Osteoblast (primary cell): Measurements from ENCODE around the gene ACER3. TPM values are rescaled to one million over a fixed set of nuclear protein-coding genes. Genes with fewer than 3 reads are reported as not detected.

ENCODE experiments used
- DNase-seq: peaks from one replicate; pipeline ENCODE4 v3.0.0; 2011; ENCODE audit warnings: low spot score, mixed read lengths; ENCODE audit not compliant: insufficient read length; ENCODE audit errors: missing footprints
- H2AFZ ChIP-seq: 2 replicates; pipeline ENCODE4 v1.6.0; 2011; ENCODE audit warnings: mild to moderate bottlenecking, low read length
- H3K27ac ChIP-seq: 2 replicates; pipeline ENCODE4 v1.5.1; 2011; ENCODE audit warnings: mild to moderate bottlenecking, low read depth, low read length, moderate library complexity
- H3K27me3 ChIP-seq: 2 replicates; pipeline ENCODE4 v1.6.0; 2012; ENCODE audit warnings: mild to moderate bottlenecking, control low read depth, inconsistent platforms, low read length, moderate library complexity; ENCODE audit not compliant: insufficient read depth
- H3K36me3 ChIP-seq: 2 replicates; pipeline ENCODE4 v1.5.1; 2011; ENCODE audit warnings: mild to moderate bottlenecking, low read length, control low read depth, moderate library complexity; ENCODE audit not compliant: insufficient read depth
- H3K4me1 ChIP-seq: 2 replicates; pipeline ENCODE4 v1.5.1; 2011; ENCODE audit warnings: mild to moderate bottlenecking, low read length, control low read depth, moderate library complexity; ENCODE audit not compliant: insufficient read depth
- H3K4me2 ChIP-seq: 2 replicates; pipeline ENCODE4 v1.6.0; 2011; ENCODE audit warnings: mild to moderate bottlenecking, low read length; ENCODE audit not compliant: insufficient read depth
- H3K4me3 ChIP-seq: fragments of 200-600 bp; sonication (generic); 3 replicates; pipeline ENCODE4 v1.5.1; 2012; ENCODE audit warnings: mild to moderate bottlenecking, low read length, inconsistent platforms; ENCODE audit not compliant: insufficient read depth
- H3K79me2 ChIP-seq: 2 replicates; pipeline ENCODE4 v1.6.0; 2012; ENCODE audit warnings: mild to moderate bottlenecking, low read length, control low read depth, inconsistent platforms; ENCODE audit not compliant: insufficient read depth
- H3K9me3 ChIP-seq: 2 replicates; pipeline ENCODE4 v1.5.1; 2011; ENCODE audit warnings: low read depth, low read length, control low read depth
- H4K20me1 ChIP-seq: 2 replicates; pipeline ENCODE4 v1.6.0; 2012; ENCODE audit warnings: mild to moderate bottlenecking, low read length, control low read depth; ENCODE audit not compliant: insufficient read depth
- total RNA-seq: library from RNA; depleted of rRNA; stranded (reverse); fragments of >200 nt; gene quantifications from 2 replicates; pipeline ENCODE4 v1.2.3, GENCODE V29; 2012
- TF ChIP-seq, protein P1 (sequence below): IDR thresholded peaks from 2 replicates; pipeline ENCODE4 v1.5.1; 2011; ENCODE audit warnings: mild to moderate bottlenecking, low read depth, low read length, moderate library complexity; ENCODE audit errors: extremely low read depth

ACER3 gene
- total RNA-seq, 1 donor: 9.8 TPM

DNA sequence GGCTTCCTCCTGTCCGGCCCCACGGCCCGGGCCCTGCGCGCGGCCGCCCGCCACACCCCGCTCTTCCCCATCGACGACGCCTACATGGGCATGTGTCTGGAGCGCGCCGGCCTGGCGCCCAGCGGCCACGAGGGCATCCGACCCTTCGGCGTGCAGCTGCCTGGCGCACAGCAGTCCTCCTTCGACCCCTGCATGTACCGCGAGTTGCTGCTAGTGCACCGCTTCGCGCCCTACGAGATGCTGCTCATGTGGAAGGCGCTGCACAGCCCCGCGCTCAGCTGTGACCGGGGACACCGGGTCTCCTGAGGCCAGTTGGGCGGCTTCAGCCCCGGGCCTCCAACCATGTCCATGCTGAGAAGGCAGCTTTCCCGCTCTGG lies 179.7 kb downstream of the ACER3 start:
- TF ChIP-seq, protein P1, sequence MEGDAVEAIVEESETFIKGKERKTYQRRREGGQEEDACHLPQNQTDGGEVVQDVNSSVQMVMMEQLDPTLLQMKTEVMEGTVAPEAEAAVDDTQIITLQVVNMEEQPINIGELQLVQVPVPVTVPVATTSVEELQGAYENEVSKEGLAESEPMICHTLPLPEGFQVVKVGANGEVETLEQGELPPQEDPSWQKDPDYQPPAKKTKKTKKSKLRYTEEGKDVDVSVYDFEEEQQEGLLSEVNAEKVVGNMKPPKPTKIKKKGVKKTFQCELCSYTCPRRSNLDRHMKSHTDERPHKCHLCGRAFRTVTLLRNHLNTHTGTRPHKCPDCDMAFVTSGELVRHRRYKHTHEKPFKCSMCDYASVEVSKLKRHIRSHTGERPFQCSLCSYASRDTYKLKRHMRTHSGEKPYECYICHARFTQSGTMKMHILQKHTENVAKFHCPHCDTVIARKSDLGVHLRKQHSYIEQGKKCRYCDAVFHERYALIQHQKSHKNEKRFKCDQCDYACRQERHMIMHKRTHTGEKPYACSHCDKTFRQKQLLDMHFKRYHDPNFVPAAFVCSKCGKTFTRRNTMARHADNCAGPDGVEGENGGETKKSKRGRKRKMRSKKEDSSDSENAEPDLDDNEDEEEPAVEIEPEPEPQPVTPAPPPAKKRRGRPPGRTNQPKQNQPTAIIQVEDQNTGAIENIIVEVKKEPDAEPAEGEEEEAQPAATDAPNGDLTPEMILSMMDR: no peak
- DNase-seq: no peak
- no peaks in the 10 kb centered on the region for H3K9me3 ChIP-seq
- H4K20me1 ChIP-seq: no peaks in the 10 kb centered on the region
- H3K27ac ChIP-seq: no peak overlapping the region
- H3K79me2 ChIP-seq: no peaks in the 10 kb centered on the region
- peaks cover 35% of the 10 kb centered on the region for H3K27me3 ChIP-seq
- H3K4me1 ChIP-seq: no peaks in the 10 kb centered on the region
- no peak overlapping the region for H3K4me2 ChIP-seq
- no peaks in the 10 kb centered on the region for H3K36me3 ChIP-seq
- no peak overlapping the region for H2AFZ ChIP-seq
- no peak overlapping the region for H3K4me3 ChIP-seq

DNA sequence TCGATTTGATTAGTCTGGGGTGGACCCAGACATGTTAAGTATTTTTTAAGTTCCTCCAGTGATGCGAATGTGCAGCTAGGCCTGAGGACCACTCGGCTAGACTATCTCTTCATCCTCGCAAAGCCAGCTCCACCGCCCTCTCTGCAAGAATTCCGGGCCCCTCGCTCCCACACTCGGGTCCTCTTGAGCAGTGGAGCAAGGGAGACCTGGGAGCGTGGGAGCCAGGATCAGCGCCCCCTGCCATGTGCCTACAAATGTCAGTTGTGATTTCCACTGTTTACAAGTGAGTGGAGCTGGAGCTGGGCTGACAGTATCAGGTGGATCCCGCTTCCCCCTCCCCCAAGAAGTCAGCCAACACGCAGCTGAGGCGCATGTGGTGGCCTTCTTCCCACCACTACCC lies 180.2 kb downstream of the ACER3 start:
- DNase-seq: no peak
- Histone ChIP-seq H3K9me3 (no peaks in the 10 kb centered on the region), H3K4me3 (no peak overlapping the region), H3K36me3 (no peaks in the 10 kb centered on the region), H3K4me2 (no peak overlapping the region), H3K79me2 (no peaks in the 10 kb centered on the region), H3K27ac (no peak overlapping the region), H3K4me1 (no peaks in the 10 kb centered on the region), H3K27me3 (peaks cover 35% of the 10 kb centered on the region), H4K20me1 (no peaks in the 10 kb centered on the region), H2AFZ (no peak overlapping the region)
- TF ChIP-seq, protein P1: no peak

DNA sequence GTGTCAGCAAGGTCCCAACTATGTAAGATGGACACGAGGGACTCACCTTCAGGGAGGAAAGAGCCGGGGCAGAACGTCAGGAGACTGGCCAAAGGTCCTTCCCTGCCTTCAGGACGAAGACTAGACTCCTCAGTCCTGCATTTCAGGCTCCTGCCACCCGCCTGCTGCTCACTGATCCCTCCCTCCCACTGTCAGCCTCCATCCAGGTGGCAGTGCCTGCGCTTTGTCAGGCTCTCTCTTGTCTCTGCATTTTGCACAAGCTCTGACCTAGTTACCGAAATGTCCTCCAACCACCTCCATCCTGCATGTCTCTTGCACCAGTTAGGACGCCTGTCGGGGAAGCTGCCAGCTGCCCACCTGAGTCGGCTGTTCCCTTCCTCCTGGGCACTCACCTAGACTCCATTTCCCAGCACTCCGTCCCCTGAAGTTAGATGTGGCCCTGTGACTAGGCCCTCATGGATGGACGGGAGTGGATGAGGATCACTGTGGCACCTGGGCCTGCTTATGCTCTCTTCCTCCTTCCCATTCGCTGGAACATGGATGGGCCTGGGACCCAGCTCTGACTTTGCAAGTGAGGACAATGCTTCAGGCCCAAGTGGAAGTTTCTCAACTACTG lies 181.5 kb downstream of the ACER3 start:
- no peaks in the 10 kb centered on the region for H3K79me2 ChIP-seq
- TF ChIP-seq, protein P1: no peak
- peaks cover 3% of the 10 kb centered on the region for H3K4me1 ChIP-seq
- no peak overlapping the region for H3K4me3 ChIP-seq
- no peak overlapping the region for H3K27ac ChIP-seq
- peaks cover 22% of the 10 kb centered on the region for H3K27me3 ChIP-seq
- H3K4me2 ChIP-seq: no peak overlapping the region
- H4K20me1 ChIP-seq: no peaks in the 10 kb centered on the region
- no peaks in the 10 kb centered on the region for H3K9me3 ChIP-seq
- no peak for DNase-seq
- H2AFZ ChIP-seq: no peak overlapping the region
- no peaks in the 10 kb centered on the region for H3K36me3 ChIP-seq

DNA sequence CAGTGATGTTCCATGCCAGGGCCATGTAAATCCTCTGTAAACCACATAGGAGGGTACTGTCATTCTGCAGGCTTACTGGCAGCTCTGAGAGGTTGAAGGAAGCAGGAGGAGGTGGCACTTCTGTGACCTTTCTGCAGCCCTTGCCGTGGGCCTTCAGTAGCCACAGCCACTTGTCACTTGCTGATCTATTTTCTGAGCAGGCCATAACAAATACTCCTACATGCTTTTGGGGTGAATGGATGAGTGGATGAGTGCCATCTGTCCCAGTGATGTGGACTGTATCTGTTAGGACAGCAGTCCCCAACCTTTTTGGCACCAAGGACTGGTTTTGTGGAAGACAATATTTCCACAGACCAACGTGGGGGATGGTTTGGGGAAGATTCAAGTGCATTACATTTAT lies 183.6 kb downstream of the ACER3 start:
- H3K79me2 ChIP-seq: no peaks in the 10 kb centered on the region
- H4K20me1 ChIP-seq: no peaks in the 10 kb centered on the region
- peaks cover 5% of the 10 kb centered on the region for H3K4me1 ChIP-seq
- H3K36me3 ChIP-seq: no peaks in the 10 kb centered on the region
- H3K4me2 ChIP-seq: no peak overlapping the region
- no peak overlapping the region for H2AFZ ChIP-seq
- H3K27ac ChIP-seq: no peak overlapping the region
- TF ChIP-seq, protein P1: no peak
- peaks cover 14% of the 10 kb centered on the region for H3K27me3 ChIP-seq
- H3K9me3 ChIP-seq: no peaks in the 10 kb centered on the region
- H3K4me3 ChIP-seq: no peak overlapping the region
- no peak for DNase-seq
